PC-9 (cell line): ENCODE data around the gene CBX8.

Experiments
- EZH2 ChIP-seq: fragments of 200-600 bp; sonication (generic); IDR thresholded peaks from 2 replicates; pipeline ENCODE4 v1.8.0; 2017; ENCODE audit warnings: antibody characterized with exemption, low read depth
- TF ChIP-seq, protein P1 (sequence below): fragments of 200-600 bp; sonication (generic); conservative IDR thresholded peaks from 2 replicates; pipeline ENCODE4 v1.6.1; 2017; ENCODE audit warnings: mixed run types, antibody characterized with exemption, mild to moderate bottlenecking, moderate library complexity

DNA sequence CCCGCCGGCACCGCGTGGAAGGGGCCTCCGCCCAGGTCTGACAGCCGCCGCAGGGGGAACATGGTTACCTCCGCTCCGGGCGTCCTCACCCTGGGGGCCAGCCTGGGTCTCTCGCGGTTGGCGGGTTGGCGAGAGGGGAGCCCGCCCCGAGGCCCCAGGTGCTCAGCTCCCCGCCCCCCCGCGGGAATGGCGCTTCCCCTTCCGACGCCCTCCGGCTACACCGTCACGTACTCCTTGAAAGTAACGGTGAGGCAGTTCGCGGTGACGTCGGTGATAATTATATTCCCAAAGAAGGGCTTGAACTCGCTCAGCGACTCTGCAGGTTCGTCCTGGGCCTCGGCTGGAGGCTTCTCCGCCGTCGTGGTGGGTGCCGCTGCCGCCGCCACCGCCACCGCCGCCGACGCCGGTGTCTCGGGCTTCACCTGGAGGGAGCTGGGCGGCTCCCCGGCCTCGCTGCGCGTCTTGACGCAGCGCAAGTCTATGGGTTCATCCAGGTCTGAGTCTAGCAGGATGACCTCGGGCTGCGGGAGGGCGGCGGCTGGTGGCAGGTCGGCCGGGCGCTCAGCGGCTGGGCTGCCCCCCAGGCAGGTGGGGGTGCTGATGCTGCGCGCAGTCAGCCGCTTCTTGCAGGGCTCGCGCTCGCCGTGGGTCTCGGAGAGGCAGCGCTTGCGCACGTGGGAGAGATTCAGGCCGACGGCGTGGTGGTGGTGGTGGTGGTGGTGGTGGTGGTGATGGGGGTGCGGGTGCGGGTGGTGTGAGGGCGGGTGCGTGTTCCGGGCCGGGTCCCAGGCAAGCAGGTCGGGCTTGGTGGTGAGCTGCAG, 37.1 kb upstream of the CBX8 start:
- TF ChIP-seq, protein P1, sequence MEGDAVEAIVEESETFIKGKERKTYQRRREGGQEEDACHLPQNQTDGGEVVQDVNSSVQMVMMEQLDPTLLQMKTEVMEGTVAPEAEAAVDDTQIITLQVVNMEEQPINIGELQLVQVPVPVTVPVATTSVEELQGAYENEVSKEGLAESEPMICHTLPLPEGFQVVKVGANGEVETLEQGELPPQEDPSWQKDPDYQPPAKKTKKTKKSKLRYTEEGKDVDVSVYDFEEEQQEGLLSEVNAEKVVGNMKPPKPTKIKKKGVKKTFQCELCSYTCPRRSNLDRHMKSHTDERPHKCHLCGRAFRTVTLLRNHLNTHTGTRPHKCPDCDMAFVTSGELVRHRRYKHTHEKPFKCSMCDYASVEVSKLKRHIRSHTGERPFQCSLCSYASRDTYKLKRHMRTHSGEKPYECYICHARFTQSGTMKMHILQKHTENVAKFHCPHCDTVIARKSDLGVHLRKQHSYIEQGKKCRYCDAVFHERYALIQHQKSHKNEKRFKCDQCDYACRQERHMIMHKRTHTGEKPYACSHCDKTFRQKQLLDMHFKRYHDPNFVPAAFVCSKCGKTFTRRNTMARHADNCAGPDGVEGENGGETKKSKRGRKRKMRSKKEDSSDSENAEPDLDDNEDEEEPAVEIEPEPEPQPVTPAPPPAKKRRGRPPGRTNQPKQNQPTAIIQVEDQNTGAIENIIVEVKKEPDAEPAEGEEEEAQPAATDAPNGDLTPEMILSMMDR = no peak
- TF ChIP-seq EZH2 = no peak
